ENCODE results near the gene BOC.

GRCh38 chr3:113174304-113174703 is 37.1 kb upstream of the BOC start:
- TF ChIP-seq CTCF (IDR thresholded peaks at IDR 0.05) (no peak), POLR2AphosphoS5 (IDR thresholded peaks at IDR 0.05) (no peak)
